Activated T-helper 2 cell treated with anti-CD3 and anti-CD28 coated beads, Interferon-gamma antibody, Interleukin-2, Interleukin-4, amounts not matched to agents 10 μg/mL and 5 μg/mL and 100 μg/mL, durations not matched to agents 14 hours and 24 hours and 36 hours (primary cell): Measurements from ENCODE around the gene DSE. TPM values are rescaled to one million over a fixed set of nuclear protein-coding genes. Genes with fewer than 3 reads are reported as not detected.
"Not testable (repeated sequence)": the region's sequence is repeated elsewhere in the genome, so short reads cannot be mapped to it uniquely, and the experiment has no call there.

Experiments used
- DNase-seq: peaks from one replicate; pipeline ENCODE4 v3.0.0; 2021; ENCODE audit warnings: low spot score
- H3K27ac Mint-ChIP-seq: one replicate; pipeline ENCODE4 v1.8.0; 2021; ENCODE audit warnings: mixed read lengths
- H3K27me3 Mint-ChIP-seq: one replicate; pipeline ENCODE4 v1.8.0; 2021; ENCODE audit warnings: low read depth, mixed read lengths
- H3K36me3 Mint-ChIP-seq: one replicate; pipeline ENCODE4 v1.8.0; 2021; ENCODE audit warnings: low read depth, mixed read lengths
- H3K4me1 Mint-ChIP-seq: one replicate; pipeline ENCODE4 v1.8.0; 2021; ENCODE audit warnings: low read depth, mixed read lengths
- H3K4me3 Mint-ChIP-seq: one replicate; pipeline ENCODE4 v1.8.0; 2021; ENCODE audit warnings: low read depth, mild to moderate bottlenecking, moderate library complexity, mixed read lengths
- H3K9me3 Mint-ChIP-seq: one replicate; pipeline ENCODE4 v1.8.0; 2021; ENCODE audit warnings: mixed read lengths
- intact Hi-C: fragments of 100-400 bp; cut with micrococcal nuclease; formaldehyde crosslinking; loops from one replicate; pipeline ENCODE4 v1.15.1; 2023
- total RNA-seq: library from RNA; stranded (reverse); gene quantifications from 2 replicates; pipeline ENCODE4 v1.2.3, GENCODE V29; 2022

The DSE gene
- total RNA-seq: 3.4 and 3.8 TPM in 2 replicates

DNA sequence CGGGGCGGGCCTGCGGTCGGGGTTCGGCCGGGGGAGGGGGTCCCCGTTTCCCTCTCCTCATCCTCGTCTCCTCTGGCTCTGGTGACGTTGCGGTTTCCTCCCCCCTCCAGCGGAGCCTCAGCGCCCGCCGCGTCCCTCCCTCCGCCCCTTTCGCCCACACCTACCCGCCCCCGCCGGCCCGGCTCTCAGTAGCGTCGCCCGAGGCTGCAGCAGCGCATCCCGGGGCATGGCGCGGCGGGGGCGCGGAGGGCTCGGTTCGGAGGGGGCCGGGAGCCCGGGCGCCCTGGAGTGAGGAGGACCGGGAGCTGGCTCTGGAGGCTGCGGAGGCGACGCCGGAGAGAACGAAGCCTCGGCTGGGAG lies at the start of gene DSE:
TSS of gene DSE (plus strand) at position 188 of the 360 bp plus-strand sequence. CDS start 28,304 bp downstream, outside the sequence.
- H3K4me1 Mint-ChIP-seq: peaks cover 10% of the 10 kb centered on the region
- no peaks in the 10 kb centered on the region for H3K9me3 Mint-ChIP-seq
- peak; percentile 32 for DNase-seq
- H3K4me3 Mint-ChIP-seq: peak within 1 kb of the TSS; percentile 77
- no peak within 1 kb of the TSS for H3K27ac Mint-ChIP-seq
- intact Hi-C loops: loop anchor here (5.0 kb wide), 3 partner anchors 83 to 162 kb away; no protein-coding TSS in a partner anchor
- H3K27me3 Mint-ChIP-seq: peaks cover 59% of the 10 kb centered on the region
- H3K36me3 Mint-ChIP-seq: no peaks in the 10 kb centered on the region

DNA sequence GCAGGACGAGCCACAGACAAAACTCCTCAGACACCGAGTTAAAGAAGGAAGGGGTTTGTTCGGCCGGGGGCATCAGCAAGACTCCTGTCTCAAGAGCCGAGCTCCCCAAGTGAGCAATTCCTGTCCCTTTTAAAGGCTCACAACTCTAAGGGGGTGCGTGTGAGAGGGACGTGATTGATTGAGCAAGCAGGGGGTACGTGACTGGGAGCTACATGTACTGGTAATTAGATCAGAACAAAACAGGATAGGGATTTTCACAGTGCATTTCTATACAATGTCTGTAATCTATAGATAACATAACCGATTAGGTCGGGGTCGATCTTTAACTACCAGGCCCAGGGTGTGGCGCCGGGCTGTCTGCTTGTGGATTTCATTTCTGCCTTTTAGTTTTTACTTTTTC lies 48.8 kb upstream of the DSE start:
- H3K4me1 Mint-ChIP-seq, H3K36me3 Mint-ChIP-seq, H3K9me3 Mint-ChIP-seq, H3K4me3 Mint-ChIP-seq, H3K27me3 Mint-ChIP-seq, H3K27ac Mint-ChIP-seq, intact Hi-C loops, DNase-seq: not testable (repeated sequence)

- Mint-ChIP-seq H3K36me3 (no peaks in the 10 kb centered on the region), H3K4me1 (peaks cover 2% of the 10 kb centered on the region), H3K27ac (no peak overlapping the region), H3K4me3 (no peak overlapping the region), H3K9me3 (no peaks in the 10 kb centered on the region), H3K27me3 (peaks cover 5% of the 10 kb centered on the region)
- no peak for DNase-seq
- intact Hi-C loops: no loop called here
These were observed 46.9 kb upstream of the DSE start for GRCh38 chr6:116323863-116324262.

DNA sequence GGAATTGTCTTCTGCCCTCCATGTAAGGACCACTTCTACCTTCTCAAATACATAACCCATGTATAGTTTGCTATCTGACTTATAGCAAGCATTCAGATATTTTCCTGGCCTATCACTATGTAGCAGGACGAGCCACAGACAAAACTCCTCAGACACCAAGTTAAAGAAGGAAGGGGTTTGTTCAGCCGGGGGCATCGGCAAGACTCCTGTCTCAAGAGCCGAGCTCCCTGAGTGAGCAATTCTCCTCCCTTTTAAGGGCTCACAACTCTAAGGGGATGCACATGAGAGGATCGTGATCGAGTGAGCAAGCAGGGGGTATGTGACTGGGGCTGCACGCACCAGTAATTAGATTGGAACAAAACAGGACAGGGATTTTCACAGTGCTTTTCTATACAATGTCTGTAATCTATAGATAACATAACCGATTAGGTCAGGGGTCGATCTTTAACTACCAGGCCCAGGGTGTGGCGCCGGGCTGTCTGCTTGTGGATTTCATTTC lies 45.1 kb upstream of the DSE start:
- H3K4me1 Mint-ChIP-seq, H3K27me3 Mint-ChIP-seq, intact Hi-C loops, DNase-seq, H3K36me3 Mint-ChIP-seq, H3K4me3 Mint-ChIP-seq, H3K27ac Mint-ChIP-seq, H3K9me3 Mint-ChIP-seq: not testable (repeated sequence)

GRCh38 chr6:116326181-116326671 lies 44.5 kb upstream of the DSE start:
- H3K27ac Mint-ChIP-seq: no peak overlapping the region
- intact Hi-C loops: no loop called here
- no peaks in the 10 kb centered on the region for H3K36me3 Mint-ChIP-seq
- no peaks in the 10 kb centered on the region for H3K9me3 Mint-ChIP-seq
- DNase-seq: no peak
- peaks cover 2% of the 10 kb centered on the region for H3K4me1 Mint-ChIP-seq
- peaks cover 2% of the 10 kb centered on the region for H3K27me3 Mint-ChIP-seq
- no peak overlapping the region for H3K4me3 Mint-ChIP-seq

GRCh38 chr6:116326996-116327395 lies 43.8 kb upstream of the DSE start:
- H3K4me1 Mint-ChIP-seq: peaks cover 2% of the 10 kb centered on the region
- intact Hi-C loops: no loop called here

GRCh38 chr6:116327803-116328527 lies 42.8 kb upstream of the DSE start:
- peaks cover 5% of the 10 kb centered on the region for H3K27me3 Mint-ChIP-seq
- no peaks in the 10 kb centered on the region for H3K36me3 Mint-ChIP-seq
- DNase-seq: no peak
- peaks cover 2% of the 10 kb centered on the region for H3K4me1 Mint-ChIP-seq
- H3K9me3 Mint-ChIP-seq: no peaks in the 10 kb centered on the region
- H3K27ac Mint-ChIP-seq: no peak overlapping the region
- intact Hi-C loops: no loop called here
- H3K4me3 Mint-ChIP-seq: no peak overlapping the region

More at GRCh38 chr6:116326996-116327395, 43.8 kb upstream of the DSE start:
- Mint-ChIP-seq H3K36me3 (no peaks in the 10 kb centered on the region), H3K27me3 (peaks cover 2% of the 10 kb centered on the region), H3K27ac (no peak overlapping the region), H3K9me3 (no peaks in the 10 kb centered on the region), H3K4me3 (no peak overlapping the region)
- no peak for DNase-seq

DNA sequence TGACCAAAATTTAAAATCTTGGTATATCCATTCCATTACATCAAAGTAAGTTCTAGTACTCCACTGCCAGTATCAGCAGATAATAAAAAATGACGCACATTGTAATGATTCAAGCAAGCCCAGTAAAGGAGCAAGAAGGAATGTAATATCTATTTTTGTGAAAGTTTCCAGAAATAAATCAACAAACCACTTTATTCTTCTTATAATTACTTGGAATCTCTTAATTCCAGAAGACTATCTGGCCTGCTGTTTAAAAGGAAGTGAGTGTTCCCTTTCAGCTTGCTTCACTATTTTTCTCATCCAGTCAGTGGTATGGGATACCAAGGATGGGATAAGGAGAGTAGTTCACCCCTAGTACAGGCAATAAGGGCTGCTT lies 42.2 kb upstream of the DSE start:
- no peak overlapping the region for H3K27ac Mint-ChIP-seq
- no peak for DNase-seq
- peaks cover 5% of the 10 kb centered on the region for H3K27me3 Mint-ChIP-seq
- no peaks in the 10 kb centered on the region for H3K9me3 Mint-ChIP-seq
- H3K4me3 Mint-ChIP-seq: no peak overlapping the region
- H3K36me3 Mint-ChIP-seq: no peaks in the 10 kb centered on the region
- intact Hi-C loops: no loop called here
- peaks cover 2% of the 10 kb centered on the region for H3K4me1 Mint-ChIP-seq

- no peaks in the 10 kb centered on the region for H3K36me3 Mint-ChIP-seq
These were observed 41.6 kb upstream of the DSE start for GRCh38 chr6:116329156-116329555.

GRCh38 chr6:116330511-116330910 lies 40.2 kb upstream of the DSE start:
- Mint-ChIP-seq H3K4me1 (peaks cover 2% of the 10 kb centered on the region), H3K27me3 (peaks cover 3% of the 10 kb centered on the region), H3K9me3 (no peaks in the 10 kb centered on the region), H3K36me3 (no peaks in the 10 kb centered on the region), H3K4me3 (no peak overlapping the region), H3K27ac (no peak overlapping the region)
- intact Hi-C loops: no loop called here
- no peak for DNase-seq

More at GRCh38 chr6:116329156-116329555, 41.6 kb upstream of the DSE start:
- no peak overlapping the region for H3K27ac Mint-ChIP-seq
- intact Hi-C loops: no loop called here
- H3K9me3 Mint-ChIP-seq: no peaks in the 10 kb centered on the region
- H3K4me1 Mint-ChIP-seq: peaks cover 2% of the 10 kb centered on the region
- no peak for DNase-seq
- no peak overlapping the region for H3K4me3 Mint-ChIP-seq
- H3K27me3 Mint-ChIP-seq: peaks cover 3% of the 10 kb centered on the region

DNA sequence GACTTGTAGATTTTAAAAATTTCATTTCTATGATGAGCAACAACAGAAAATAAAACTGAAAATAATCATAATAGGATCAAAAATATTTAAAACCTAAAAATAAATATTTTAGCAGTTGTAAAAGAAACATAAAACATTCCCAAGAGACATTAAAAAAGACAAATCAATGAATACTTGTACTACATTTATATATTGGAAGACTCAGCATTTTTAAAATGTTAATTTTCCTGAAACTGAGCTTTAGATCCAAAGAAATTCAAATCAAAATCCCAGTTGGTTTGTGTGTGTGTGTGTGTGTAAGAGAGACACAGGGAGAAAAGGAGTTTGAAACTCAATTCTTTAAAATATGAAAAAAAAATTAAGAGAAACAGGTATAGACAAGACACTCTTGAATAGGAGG lies 38.7 kb upstream of the DSE start:
- peaks cover 2% of the 10 kb centered on the region for H3K4me1 Mint-ChIP-seq
- no peak overlapping the region for H3K27ac Mint-ChIP-seq
- no peak for DNase-seq
- no peaks in the 10 kb centered on the region for H3K9me3 Mint-ChIP-seq
- H3K4me3 Mint-ChIP-seq: no peak overlapping the region
- no peaks in the 10 kb centered on the region for H3K36me3 Mint-ChIP-seq
- intact Hi-C loops: no loop called here
- H3K27me3 Mint-ChIP-seq: peaks cover 3% of the 10 kb centered on the region

GRCh38 chr6:116334638-116335409 lies 35.9 kb upstream of the DSE start:
- H3K4me3 Mint-ChIP-seq, H3K9me3 Mint-ChIP-seq, H3K36me3 Mint-ChIP-seq, H3K27ac Mint-ChIP-seq, H3K27me3 Mint-ChIP-seq, intact Hi-C loops, H3K4me1 Mint-ChIP-seq, DNase-seq: not testable (repeated sequence)

GRCh38 chr6:116335612-116336215 lies 35.0 kb upstream of the DSE start:
- Mint-ChIP-seq H3K27me3 (peaks cover 3% of the 10 kb centered on the region), H3K4me3 (no peak overlapping the region), H3K36me3 (no peaks in the 10 kb centered on the region), H3K9me3 (no peaks in the 10 kb centered on the region), H3K27ac (no peak overlapping the region), H3K4me1 (no peaks in the 10 kb centered on the region)
- intact Hi-C loops: no loop called here
- DNase-seq: no peak
